Peyer's patch (tissue), 4 donors: Measurements from ENCODE around the gene ARL4A. TPM values are rescaled to one million over a fixed set of nuclear protein-coding genes. Genes with fewer than 3 reads are reported as not detected.
"Not testable (repeated sequence)": the region's sequence is repeated elsewhere in the genome, so short reads cannot be mapped to it uniquely, and the experiment has no call there.

Source experiments
- DNase-seq, 3 donors: peaks; one replicate each; pipeline ENCODE4 v3.0.0-alpha.2; 2017 to 2019
- H3K27ac ChIP-seq, 4 donors: fragments of 200-600 bp; sonication (generic); one replicate each; pipeline ENCODE4 v1.5.1; 2016 to 2019
- H3K27me3 ChIP-seq, 2 donors: fragments of 200-600 bp; sonication (generic); one replicate each; pipeline ENCODE4 v1.5.1; 2019
- H3K36me3 ChIP-seq, 3 donors: fragments of 200-600 bp; sonication (generic); one replicate each; pipeline ENCODE4 v1.5.1; 2016 to 2019
- H3K4me1 ChIP-seq, 4 donors: fragments of 200-600 bp; sonication (generic); one replicate each; pipeline ENCODE4 v1.5.1; 2016 to 2019
- H3K4me3 ChIP-seq, 4 donors: fragments of 200-600 bp; sonication (generic); 1 replicate in 3 of 4; 2 replicates in 1 of 4; pipeline ENCODE4 v1.5.1; 2016 to 2019; ENCODE audit warnings: mild to moderate bottlenecking in 1 of 4
- H3K9me3 ChIP-seq, 4 donors: fragments of 200-600 bp; sonication (generic); one replicate each; pipeline ENCODE4 v1.5.1; 2016 to 2019; ENCODE audit warnings: mild to moderate bottlenecking in 1 of 4
- POLR2A ChIP-seq, 2 donors: fragments of 450-650 bp; IDR thresholded peaks; one replicate each; pipeline ENCODE4 v1.5.1; 2017; ENCODE audit warnings: antibody characterized with exemption in 2 of 2, mild to moderate bottlenecking in 2 of 2, moderate library complexity in 2 of 2
- total RNA-seq, 4 donors: library from RNA; depleted of rRNA; stranded (reverse); fragments of >200 nt; gene quantifications; one replicate each; pipeline ENCODE4 v1.1.0, GENCODE V29; 2016
- TF ChIP-seq, protein P1 (sequence below), 6 experiments: fragments of 450-650 bp in 4 of 6; fragments of 200-600 bp in 2 of 6; sonication (generic) in 1 of 6; IDR thresholded peaks; one replicate each; pipeline ENCODE4 v1.5.1; 2017 to 2019; ENCODE audit warnings: antibody characterized with exemption in 6 of 6, mild to moderate bottlenecking in 3 of 6, moderate library complexity in 1 of 6

ARL4A gene
- total RNA-seq, 4 donors from 2014 or later = 35.5 to 112 (median 85.6) TPM

DNA sequence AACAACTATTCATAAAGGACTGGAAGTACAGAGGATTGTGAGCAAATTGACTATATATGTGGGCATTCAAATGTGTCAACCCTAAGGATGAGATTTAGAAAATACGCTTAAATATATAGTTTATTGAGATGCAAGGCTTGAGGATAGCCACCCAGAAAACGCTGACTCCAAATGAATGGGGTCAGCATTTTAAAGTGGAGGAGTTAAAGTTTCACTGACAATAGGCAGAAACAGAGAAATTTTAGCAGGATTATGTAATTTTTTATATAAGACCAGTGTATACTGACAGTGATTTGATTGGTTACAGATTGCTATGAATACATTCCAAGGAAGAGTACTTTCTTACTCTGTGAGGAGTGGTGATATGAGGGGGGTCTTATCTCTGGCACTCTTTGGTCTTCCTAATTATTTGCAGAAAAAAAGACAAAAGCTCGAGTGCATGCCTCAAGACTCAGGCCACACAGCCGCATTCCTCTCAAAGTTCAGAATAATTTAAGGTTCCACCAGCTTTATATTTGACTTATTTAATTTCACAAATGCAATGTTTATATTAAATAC lies 38.6 kb upstream of the ARL4A start:
- no peaks in the 10 kb centered on the region for H3K9me3 ChIP-seq
- H3K4me3 ChIP-seq = no peak overlapping the region
- no peak overlapping the region for H3K27ac ChIP-seq
- peaks cover 0 to 28% (median 0%) of the 10 kb centered on the region in 3 donors for H3K36me3 ChIP-seq
- TF ChIP-seq, protein P1, sequence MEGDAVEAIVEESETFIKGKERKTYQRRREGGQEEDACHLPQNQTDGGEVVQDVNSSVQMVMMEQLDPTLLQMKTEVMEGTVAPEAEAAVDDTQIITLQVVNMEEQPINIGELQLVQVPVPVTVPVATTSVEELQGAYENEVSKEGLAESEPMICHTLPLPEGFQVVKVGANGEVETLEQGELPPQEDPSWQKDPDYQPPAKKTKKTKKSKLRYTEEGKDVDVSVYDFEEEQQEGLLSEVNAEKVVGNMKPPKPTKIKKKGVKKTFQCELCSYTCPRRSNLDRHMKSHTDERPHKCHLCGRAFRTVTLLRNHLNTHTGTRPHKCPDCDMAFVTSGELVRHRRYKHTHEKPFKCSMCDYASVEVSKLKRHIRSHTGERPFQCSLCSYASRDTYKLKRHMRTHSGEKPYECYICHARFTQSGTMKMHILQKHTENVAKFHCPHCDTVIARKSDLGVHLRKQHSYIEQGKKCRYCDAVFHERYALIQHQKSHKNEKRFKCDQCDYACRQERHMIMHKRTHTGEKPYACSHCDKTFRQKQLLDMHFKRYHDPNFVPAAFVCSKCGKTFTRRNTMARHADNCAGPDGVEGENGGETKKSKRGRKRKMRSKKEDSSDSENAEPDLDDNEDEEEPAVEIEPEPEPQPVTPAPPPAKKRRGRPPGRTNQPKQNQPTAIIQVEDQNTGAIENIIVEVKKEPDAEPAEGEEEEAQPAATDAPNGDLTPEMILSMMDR (IDR thresholded peaks at IDR 0.05) = no peak
- no peak for TF ChIP-seq POLR2A (IDR thresholded peaks at IDR 0.05)
- DNase-seq = no peak
- no peaks in the 10 kb centered on the region for H3K27me3 ChIP-seq
- H3K4me1 ChIP-seq = no peaks in the 10 kb centered on the region

DNA sequence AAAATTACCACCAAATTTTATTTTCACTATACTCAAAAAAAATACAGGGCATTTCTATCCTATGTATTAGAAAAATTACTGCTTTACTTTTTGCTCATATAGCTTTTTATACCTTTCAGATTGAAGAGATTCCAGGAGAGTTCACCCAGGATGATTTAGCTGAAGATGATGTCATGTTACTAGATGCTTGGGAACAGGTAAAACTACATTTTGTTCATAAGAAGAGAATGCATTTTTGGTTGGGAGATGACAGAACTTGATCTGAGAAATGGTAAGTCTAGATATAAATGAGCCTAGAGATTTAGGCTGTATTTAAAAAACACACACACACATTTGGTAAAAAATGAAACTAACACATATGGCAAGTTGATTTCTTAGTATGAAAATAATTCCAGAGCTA lies 38.1 kb upstream of the ARL4A start:
- H3K4me1 ChIP-seq = no peaks in the 10 kb centered on the region
- no peaks in the 10 kb centered on the region for H3K9me3 ChIP-seq
- TF ChIP-seq POLR2A (IDR thresholded peaks at IDR 0.05) = no peak
- TF ChIP-seq, protein P1 (IDR thresholded peaks at IDR 0.05) = no peak
- H3K36me3 ChIP-seq = peaks cover 0 to 26% (median 0%) of the 10 kb centered on the region in 3 donors
- H3K27me3 ChIP-seq = no peaks in the 10 kb centered on the region
- no peak overlapping the region for H3K4me3 ChIP-seq
- DNase-seq = no peak
- no peak overlapping the region for H3K27ac ChIP-seq

DNA sequence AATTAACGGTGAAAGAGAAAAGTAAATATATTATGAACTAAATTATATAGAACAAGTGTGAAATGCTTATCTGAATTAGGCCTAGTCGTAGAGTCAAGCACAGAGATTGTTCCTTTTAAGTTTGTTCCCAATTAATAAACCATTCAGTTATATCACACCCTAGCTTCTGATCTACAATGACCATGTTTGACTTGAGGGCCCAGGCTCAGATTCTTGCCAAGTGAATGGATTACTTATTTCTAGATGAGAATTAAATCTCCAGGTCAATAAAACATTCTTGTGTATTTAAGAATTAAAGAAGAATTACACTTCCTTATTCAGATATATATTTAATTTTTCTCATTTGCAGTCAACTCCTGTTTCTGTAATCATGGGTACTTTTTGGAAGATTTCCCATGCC lies 37.4 kb upstream of the ARL4A start:
- Histone ChIP-seq H3K4me3 (no peak overlapping the region), H3K9me3 (no peaks in the 10 kb centered on the region), H3K27ac (no peak overlapping the region), H3K4me1 (no peaks in the 10 kb centered on the region), H3K36me3 (peaks cover 0 to 31% (median 0%) of the 10 kb centered on the region in 3 donors), H3K27me3 (no peaks in the 10 kb centered on the region)
- DNase-seq = no peak
- no peak for TF ChIP-seq POLR2A (IDR thresholded peaks at IDR 0.05)
- TF ChIP-seq, protein P1 (IDR thresholded peaks at IDR 0.05) = no peak

DNA sequence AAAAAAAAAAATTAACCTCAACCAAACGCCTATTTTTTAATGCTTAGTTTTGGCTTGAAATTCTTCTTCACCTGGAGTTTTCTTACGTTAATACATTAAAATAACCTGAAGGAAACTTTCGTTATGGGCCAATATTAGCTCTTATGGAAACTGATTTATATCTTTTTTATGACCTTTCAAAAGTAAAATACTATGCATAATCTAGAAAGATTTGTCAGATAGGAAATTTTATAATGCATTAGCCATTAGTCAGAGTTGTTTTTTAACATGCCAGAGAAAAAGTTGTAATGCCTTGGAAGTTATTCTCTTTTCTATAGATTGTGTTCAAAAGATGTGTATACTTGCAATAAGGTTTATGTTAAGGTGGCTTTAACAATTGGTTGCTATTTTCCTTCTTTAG lies 34.3 kb upstream of the ARL4A start:
- TF ChIP-seq, protein P1 (IDR thresholded peaks at IDR 0.05) = no peak
- no peak for TF ChIP-seq POLR2A (IDR thresholded peaks at IDR 0.05)
- Histone ChIP-seq H3K4me3 (no peak overlapping the region), H3K4me1 (no peaks in the 10 kb centered on the region), H3K9me3 (no peaks in the 10 kb centered on the region), H3K27me3 (no peaks in the 10 kb centered on the region), H3K36me3 (peaks cover 0 to 27% (median 0%) of the 10 kb centered on the region in 3 donors), H3K27ac (no peak overlapping the region)
- no peak for DNase-seq

DNA sequence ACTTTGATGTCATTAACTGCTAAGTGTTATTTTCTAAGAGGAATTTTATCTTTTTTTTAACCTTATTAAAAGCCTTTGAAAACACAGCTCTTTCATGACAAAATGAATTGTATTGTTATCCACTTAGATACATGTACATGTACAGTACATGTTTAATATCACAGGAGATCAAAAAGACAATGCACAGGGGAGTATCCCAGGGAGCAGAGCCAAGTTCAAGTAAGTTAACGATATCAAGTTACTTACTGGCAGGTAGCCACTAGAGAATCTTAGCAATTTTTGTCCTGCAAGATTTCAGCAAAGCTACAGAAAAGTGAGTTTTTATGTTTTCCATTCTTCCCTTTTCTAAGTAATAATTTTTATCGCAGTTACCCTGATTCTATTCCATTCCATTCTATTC lies 33.9 kb upstream of the ARL4A start:
- H3K4me1 ChIP-seq = no peaks in the 10 kb centered on the region
- TF ChIP-seq, protein P1 (IDR thresholded peaks at IDR 0.05) = no peak
- TF ChIP-seq POLR2A (IDR thresholded peaks at IDR 0.05) = no peak
- DNase-seq = no peak
- H3K4me3 ChIP-seq = no peak overlapping the region
- no peak overlapping the region for H3K27ac ChIP-seq
- peaks cover 0 to 27% (median 0%) of the 10 kb centered on the region in 3 donors for H3K36me3 ChIP-seq
- no peaks in the 10 kb centered on the region for H3K9me3 ChIP-seq
- H3K27me3 ChIP-seq = no peaks in the 10 kb centered on the region

DNA sequence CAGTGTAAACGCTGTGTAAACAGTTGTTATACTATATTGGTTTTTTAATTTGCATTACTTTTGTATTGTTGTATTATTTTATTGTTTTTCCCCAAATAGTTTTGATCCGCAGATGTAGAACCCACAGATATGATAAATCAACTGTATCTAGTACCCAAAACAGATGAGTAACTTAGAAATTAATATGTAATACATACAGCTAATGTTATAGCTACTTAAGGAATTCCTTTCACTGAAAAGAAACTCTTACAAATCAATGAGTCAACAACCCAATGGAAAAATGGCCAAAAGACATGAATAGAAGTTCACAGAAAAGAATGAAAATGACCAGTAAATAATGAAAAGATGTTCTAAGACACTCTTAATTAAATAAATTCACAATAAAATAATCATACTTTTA lies 32.3 kb upstream of the ARL4A start:
- H3K9me3 ChIP-seq = no peaks in the 10 kb centered on the region
- peaks cover 0 to 27% (median 0%) of the 10 kb centered on the region in 3 donors for H3K36me3 ChIP-seq
- no peaks in the 10 kb centered on the region for H3K4me1 ChIP-seq
- no peak overlapping the region for H3K4me3 ChIP-seq
- DNase-seq = no peak
- no peaks in the 10 kb centered on the region for H3K27me3 ChIP-seq
- TF ChIP-seq, protein P1 (IDR thresholded peaks at IDR 0.05) = no peak
- TF ChIP-seq POLR2A (IDR thresholded peaks at IDR 0.05) = no peak
- H3K27ac ChIP-seq = no peak overlapping the region

DNA sequence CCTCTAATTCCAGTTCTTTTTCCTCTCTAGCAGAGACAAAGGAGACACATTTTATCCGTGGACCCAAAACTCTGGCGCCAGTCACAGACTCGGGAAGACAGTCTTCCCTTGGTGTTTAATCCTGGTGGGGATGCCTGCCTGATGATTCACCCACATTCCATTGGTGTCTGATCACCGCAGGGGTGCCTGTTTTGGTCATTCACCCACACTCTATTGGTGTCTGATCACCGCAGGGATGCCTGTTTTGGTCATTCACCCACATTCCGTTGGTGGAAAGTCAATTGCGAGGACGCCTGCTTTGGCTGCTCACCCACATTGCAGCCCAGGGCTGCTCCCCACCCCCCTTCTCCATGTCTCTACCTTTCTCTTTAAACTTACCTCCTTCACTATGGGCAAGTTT lies 27.0 kb upstream of the ARL4A start:
- H3K36me3 ChIP-seq, DNase-seq, H3K4me3 ChIP-seq, H3K27ac ChIP-seq, H3K4me1 ChIP-seq, H3K9me3 ChIP-seq, H3K27me3 ChIP-seq: not testable (repeated sequence)

DNA sequence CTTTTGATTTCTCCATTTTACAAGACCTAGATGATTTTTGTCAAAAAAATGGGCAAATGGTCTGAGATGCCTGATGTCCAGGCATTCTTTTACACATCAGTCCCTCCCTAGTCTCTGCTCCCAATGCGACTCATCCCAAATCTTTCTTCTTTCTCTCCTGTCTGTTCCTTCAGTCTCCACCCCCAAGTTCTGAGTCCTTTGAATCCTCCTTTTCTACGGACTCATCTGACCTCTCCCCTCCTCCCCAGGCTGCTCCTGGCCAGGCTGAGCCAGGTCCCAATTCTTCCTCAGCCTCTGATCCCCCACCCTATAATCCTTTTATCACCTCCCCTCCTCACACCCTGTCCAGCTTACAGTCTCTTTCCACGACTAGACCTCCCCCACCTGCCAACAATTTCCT lies 26.4 kb upstream of the ARL4A start:
- DNase-seq, H3K9me3 ChIP-seq, H3K4me3 ChIP-seq, H3K27ac ChIP-seq, H3K27me3 ChIP-seq, H3K36me3 ChIP-seq, H3K4me1 ChIP-seq: not testable (repeated sequence)
